Progenitor cell of endocrine pancreas (in vitro differentiated cells): ENCODE data around the gene MESD. TPM values are rescaled to one million over a fixed set of nuclear protein-coding genes. Genes with fewer than 3 reads are reported as not detected.
A peak's percentile ranks its signal among the peaks of the same experiment; 100 is the strongest.

ENCODE experiments used
- DNase-seq: peaks from one replicate; pipeline ENCODE4 v3.0.0; 2021; ENCODE audit warnings: low spot score; ENCODE audit not compliant: unreplicated experiment
- H3K27ac Mint-ChIP-seq: 2 replicates; pipeline ENCODE4 v1.8.0; 2021; ENCODE audit warnings: mild to moderate bottlenecking, moderate library complexity, mixed read lengths
- H3K27me3 Mint-ChIP-seq: 2 replicates; pipeline ENCODE4 v1.8.0; 2021; ENCODE audit warnings: mixed read lengths
- H3K36me3 Mint-ChIP-seq: 2 replicates; pipeline ENCODE4 v1.8.0; 2022; ENCODE audit warnings: mixed read lengths; ENCODE audit not compliant: insufficient read depth
- H3K4me1 Mint-ChIP-seq: 2 replicates; pipeline ENCODE4 v1.8.0; 2021; ENCODE audit warnings: low read depth, mixed read lengths
- H3K4me3 Mint-ChIP-seq: 2 replicates; pipeline ENCODE4 v1.8.0; 2021; ENCODE audit warnings: low read depth, mild to moderate bottlenecking, moderate library complexity, mixed read lengths
- H3K9me3 Mint-ChIP-seq: 2 replicates; pipeline ENCODE4 v1.8.0; 2021; ENCODE audit warnings: low read depth, mixed read lengths
- total RNA-seq: library from RNA; stranded (reverse); gene quantifications from 2 replicates; pipeline ENCODE4 v1.2.1, GENCODE V29; 2021
- TF ChIP-seq, protein P1 (sequence below): fragments of 200-600 bp; sonication (generic); IDR thresholded peaks from one replicate; pipeline ENCODE4 v1.5.0; 2021; ENCODE audit warnings: antibody characterized with exemption, mild to moderate bottlenecking; ENCODE audit not compliant: unreplicated experiment

Gene MESD
- total RNA-seq, 1 donor from 2014 or later, result 42.6 TPM

DNA sequence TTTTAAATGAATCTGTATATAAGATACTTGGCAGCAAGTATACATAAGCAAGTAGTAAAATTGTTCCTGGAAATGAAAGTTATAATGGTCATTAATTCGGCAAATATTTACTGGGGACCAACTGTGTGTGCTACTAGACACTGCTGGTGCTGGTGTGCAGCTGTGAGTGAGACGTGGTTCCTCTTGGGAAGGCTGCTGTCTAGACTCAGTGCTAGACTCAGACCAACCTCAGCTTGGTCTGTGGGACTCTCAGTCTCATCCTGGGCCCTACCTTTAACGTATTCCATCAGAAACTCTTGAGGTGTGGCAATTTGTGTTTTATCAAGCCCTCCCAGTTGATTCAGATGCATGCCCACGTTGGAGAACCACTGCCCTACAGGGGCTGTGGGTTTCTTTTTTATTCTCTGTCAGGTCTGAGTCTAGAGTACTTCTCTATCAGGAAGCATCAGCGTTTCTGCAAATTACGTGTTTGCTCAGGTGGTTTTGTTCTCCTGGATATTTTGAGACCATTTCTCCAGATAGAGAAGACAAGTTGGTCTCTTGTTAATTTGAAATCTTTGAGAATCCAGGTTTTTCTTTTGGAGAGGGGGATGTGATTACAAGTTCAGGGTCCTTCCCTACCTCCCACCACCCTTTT, 17.9 kb upstream of the MESD start:
- Mint-ChIP-seq H3K27ac (no peak overlapping the region), H3K36me3 (peaks cover 8% of the 10 kb centered on the region), H3K4me1 (peaks cover 2% of the 10 kb centered on the region), H3K9me3 (no peaks in the 10 kb centered on the region), H3K4me3 (no peak overlapping the region), H3K27me3 (no peaks in the 10 kb centered on the region)
- DNase-seq, result no peak
- TF ChIP-seq, protein P1, sequence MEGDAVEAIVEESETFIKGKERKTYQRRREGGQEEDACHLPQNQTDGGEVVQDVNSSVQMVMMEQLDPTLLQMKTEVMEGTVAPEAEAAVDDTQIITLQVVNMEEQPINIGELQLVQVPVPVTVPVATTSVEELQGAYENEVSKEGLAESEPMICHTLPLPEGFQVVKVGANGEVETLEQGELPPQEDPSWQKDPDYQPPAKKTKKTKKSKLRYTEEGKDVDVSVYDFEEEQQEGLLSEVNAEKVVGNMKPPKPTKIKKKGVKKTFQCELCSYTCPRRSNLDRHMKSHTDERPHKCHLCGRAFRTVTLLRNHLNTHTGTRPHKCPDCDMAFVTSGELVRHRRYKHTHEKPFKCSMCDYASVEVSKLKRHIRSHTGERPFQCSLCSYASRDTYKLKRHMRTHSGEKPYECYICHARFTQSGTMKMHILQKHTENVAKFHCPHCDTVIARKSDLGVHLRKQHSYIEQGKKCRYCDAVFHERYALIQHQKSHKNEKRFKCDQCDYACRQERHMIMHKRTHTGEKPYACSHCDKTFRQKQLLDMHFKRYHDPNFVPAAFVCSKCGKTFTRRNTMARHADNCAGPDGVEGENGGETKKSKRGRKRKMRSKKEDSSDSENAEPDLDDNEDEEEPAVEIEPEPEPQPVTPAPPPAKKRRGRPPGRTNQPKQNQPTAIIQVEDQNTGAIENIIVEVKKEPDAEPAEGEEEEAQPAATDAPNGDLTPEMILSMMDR, result no peak

DNA sequence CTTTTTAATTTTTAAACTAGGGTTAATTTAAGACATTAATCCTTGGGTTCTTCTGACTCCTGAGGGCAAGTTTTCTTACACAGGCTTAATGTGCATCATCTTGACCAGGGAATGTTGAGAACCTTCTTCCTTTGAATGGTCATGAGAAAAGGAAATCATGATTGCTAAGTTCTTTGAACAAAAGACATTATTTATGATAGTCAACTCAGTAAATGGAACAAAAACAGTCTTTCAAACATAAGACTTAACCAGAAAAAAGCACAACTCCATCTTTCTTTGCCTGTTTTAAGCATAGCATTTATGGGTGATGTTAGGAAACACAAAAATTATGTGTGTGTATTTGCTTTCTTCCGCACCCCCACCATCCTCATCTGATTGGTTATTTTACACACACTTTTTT, 16.5 kb upstream of the MESD start:
- H3K4me1 Mint-ChIP-seq, result peaks cover 2% of the 10 kb centered on the region
- DNase-seq, result no peak
- TF ChIP-seq, protein P1, result no peak
- H3K36me3 Mint-ChIP-seq, result peaks cover 8% of the 10 kb centered on the region
- H3K4me3 Mint-ChIP-seq, result no peak overlapping the region
- H3K27me3 Mint-ChIP-seq, result no peaks in the 10 kb centered on the region
- no peaks in the 10 kb centered on the region for H3K9me3 Mint-ChIP-seq
- H3K27ac Mint-ChIP-seq, result peak overlapping the region; percentile 67

DNA sequence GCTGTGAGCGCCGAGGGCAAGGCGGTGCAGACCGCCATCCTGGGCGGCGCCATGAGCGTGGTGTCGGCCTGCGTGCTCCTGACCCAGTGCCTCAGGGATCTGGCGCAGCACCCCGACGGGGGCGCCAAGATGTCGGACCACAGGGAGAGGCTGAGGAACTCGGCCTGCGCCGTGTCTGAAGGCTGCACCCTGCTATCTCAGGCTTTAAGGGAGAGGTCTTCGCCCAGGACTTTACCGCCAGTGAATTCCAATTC, 13.4 kb upstream of the MESD start:
- TF ChIP-seq, protein P1, result no peak
- Mint-ChIP-seq H3K27ac (no peak overlapping the region), H3K9me3 (no peaks in the 10 kb centered on the region), H3K4me1 (peaks cover 8% of the 10 kb centered on the region), H3K27me3 (no peaks in the 10 kb centered on the region), H3K4me3 (no peak overlapping the region), H3K36me3 (peaks cover 8% of the 10 kb centered on the region)
- DNase-seq, result no peak

DNA sequence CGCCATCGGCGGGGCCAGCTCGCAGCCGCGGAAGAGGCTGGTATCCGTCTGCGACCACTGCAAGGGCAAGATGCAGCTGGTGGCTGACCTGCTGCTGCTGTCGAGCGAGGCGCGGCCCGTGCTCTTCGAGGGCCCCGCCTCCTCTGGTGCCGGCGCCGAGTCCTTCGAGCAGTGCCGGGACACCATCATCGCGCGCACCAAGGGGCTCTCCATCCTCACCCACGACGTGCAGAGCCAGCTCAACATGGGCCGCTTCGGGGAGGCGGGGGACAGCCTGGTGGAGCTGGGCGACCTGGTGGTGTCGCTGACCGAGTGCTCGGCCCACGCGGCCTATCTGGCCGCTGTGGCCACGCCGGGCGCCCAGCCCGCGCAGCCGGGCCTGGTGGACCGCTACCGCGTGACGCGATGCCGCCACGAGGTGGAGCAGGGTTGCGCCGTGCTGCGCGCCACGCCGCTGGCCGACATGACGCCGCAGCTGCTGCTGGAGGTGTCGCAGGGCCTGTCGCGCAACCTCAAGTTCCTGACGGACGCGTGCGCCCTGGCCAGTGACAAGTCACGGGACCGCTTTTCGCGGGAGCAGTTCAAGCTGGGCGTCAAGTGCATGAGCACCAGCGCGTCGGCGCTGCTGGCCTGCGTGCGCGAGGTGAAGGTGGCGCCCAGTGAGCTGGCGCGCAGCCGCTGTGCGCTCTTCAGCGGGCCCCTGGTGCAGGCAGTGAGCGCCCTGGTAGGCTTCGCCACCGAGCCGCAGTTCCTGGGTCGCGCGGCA, 12.9 kb upstream of the MESD start:
- TF ChIP-seq, protein P1, result no peak
- Mint-ChIP-seq H3K4me3 (peak overlapping the region; percentile 57), H3K27me3 (no peaks in the 10 kb centered on the region), H3K27ac (no peak overlapping the region), H3K4me1 (peaks cover 8% of the 10 kb centered on the region), H3K9me3 (no peaks in the 10 kb centered on the region), H3K36me3 (peaks cover 8% of the 10 kb centered on the region)
- no peak for DNase-seq

DNA sequence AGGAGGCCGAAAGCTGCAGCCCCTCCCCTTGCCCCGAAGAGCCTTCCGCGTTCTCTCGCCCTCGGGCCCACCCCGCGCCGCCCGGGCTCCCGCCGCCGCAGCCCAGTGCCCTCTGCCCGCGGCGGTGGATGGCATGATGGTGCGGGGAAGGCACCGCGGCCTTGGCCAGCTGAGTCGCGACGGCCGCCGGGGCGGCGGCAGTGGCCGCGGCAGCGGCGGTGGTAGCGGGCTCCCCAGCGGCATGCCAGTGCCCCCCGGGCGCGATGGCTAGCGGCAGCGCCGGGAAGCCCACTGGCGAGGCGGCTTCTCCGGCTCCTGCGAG, 12.4 kb upstream of the MESD start:
- DNase-seq, result no peak
- H3K4me1 Mint-ChIP-seq, result peaks cover 8% of the 10 kb centered on the region
- no peaks in the 10 kb centered on the region for H3K9me3 Mint-ChIP-seq
- H3K4me3 Mint-ChIP-seq, result peak overlapping the region; percentile 66
- no peak overlapping the region for H3K27ac Mint-ChIP-seq
- TF ChIP-seq, protein P1, result no peak
- H3K27me3 Mint-ChIP-seq, result no peaks in the 10 kb centered on the region
- H3K36me3 Mint-ChIP-seq, result peaks cover 8% of the 10 kb centered on the region
